Astrocyte of the cerebellum (primary cell): ENCODE measurements around the gene EMSY.

ENCODE experiments used
- DNase-seq: peaks from one replicate; pipeline ENCODE4 v3.0.0-alpha.2; 2011; ENCODE audit warnings: low read depth
- H3K4me3 ChIP-seq: 2 replicates; pipeline ENCODE4 v1.5.1; 2011; ENCODE audit warnings: mild to moderate bottlenecking, low read depth, low read length, moderate library complexity
- CTCF ChIP-seq: IDR thresholded peaks from 2 replicates; pipeline ENCODE4 v1.5.1; 2012; ENCODE audit warnings: low read length, low read depth, moderate library complexity, mild to moderate bottlenecking; ENCODE audit errors: missing control alignments
- in situ Hi-C: cut with HindIII; loops from 2 replicates; pipeline ENCODE4 v1.10.0; 2017; ENCODE audit warnings: low sequenced_read_pairs

Gene EMSY

GRCh38 chr11:76493626-76494539 is 49.1 kb downstream of the EMSY start:
- in situ Hi-C loops = no loop called here
- TF ChIP-seq CTCF = no peak
- H3K4me3 ChIP-seq = no peak overlapping the region
- no peak for DNase-seq

- TF ChIP-seq CTCF = no peak
- no peak for DNase-seq
- in situ Hi-C loops = no loop called here
- no peak overlapping the region for H3K4me3 ChIP-seq
Measured at GRCh38 chr11:76495019-76495418, 50.2 kb downstream of the EMSY start.

- H3K4me3 ChIP-seq = no peak overlapping the region
- no peak for TF ChIP-seq CTCF
- in situ Hi-C loops = no loop called here
- DNase-seq = no peak
Measured at GRCh38 chr11:76496174-76496573, 51.4 kb downstream of the EMSY start.

- in situ Hi-C loops = loop anchor here (25.0 kb wide), 2 partner anchors 164 to 264 kb away; no protein-coding TSS in a partner anchor
- DNase-seq = no peak
- no peak overlapping the region for H3K4me3 ChIP-seq
- no peak for TF ChIP-seq CTCF
Measured at GRCh38 chr11:76501526-76502202, 56.8 kb downstream of the EMSY start.

GRCh38 chr11:76506833-76507232 is 62.0 kb downstream of the EMSY start:
- no peak overlapping the region for H3K4me3 ChIP-seq
- no peak for TF ChIP-seq CTCF
- in situ Hi-C loops = loop anchor here (25.0 kb wide), 2 partner anchors 170 to 270 kb away; no protein-coding TSS in a partner anchor
- no peak for DNase-seq

GRCh38 chr11:76510060-76511047 is 65.5 kb downstream of the EMSY start:
- no peak for TF ChIP-seq CTCF
- in situ Hi-C loops = loop anchor here (25.0 kb wide), 2 partner anchors 173 to 273 kb away; no protein-coding TSS in a partner anchor
- no peak overlapping the region for H3K4me3 ChIP-seq
- DNase-seq = peak; percentile 85
